Ascending aorta (tissue), 2 donors: ENCODE data around the gene INTS15. TPM values are rescaled to one million over a fixed set of nuclear protein-coding genes. Genes with fewer than 3 reads are reported as not detected.

Experiments used
- DNase-seq, 2 donors: peaks; one replicate each; pipeline ENCODE4 v3.0.0-alpha.2; 2019; ENCODE audit warnings: low spot score in 2 of 2
- H3K27ac ChIP-seq, 2 donors: fragments of 200-600 bp; sonication (generic); one replicate each; pipeline ENCODE4 v1.5.1; 2016 to 2017; ENCODE audit warnings: mild to moderate bottlenecking in 1 of 2
- H3K27me3 ChIP-seq: fragments of 200-600 bp; sonication (generic); one replicate; pipeline ENCODE4 v1.5.1; 2017
- H3K36me3 ChIP-seq, 2 donors: fragments of 200-600 bp; sonication (generic); one replicate each; pipeline ENCODE4 v1.5.1; 2016
- H3K4me1 ChIP-seq, 2 donors: fragments of 200-600 bp; sonication (generic); one replicate each; pipeline ENCODE4 v1.5.1; 2016 to 2017; ENCODE audit warnings: mild to moderate bottlenecking in 1 of 2
- H3K4me3 ChIP-seq, 2 donors: fragments of 200-600 bp; sonication (generic); one replicate each; pipeline ENCODE4 v1.5.1; 2016 to 2017; ENCODE audit warnings: mild to moderate bottlenecking in 1 of 2
- H3K9me3 ChIP-seq, 2 donors: fragments of 200-600 bp; sonication (generic); one replicate each; pipeline ENCODE4 v1.5.1; 2016
- intact Hi-C: fragments of 100-400 bp; cut with DNase I; formaldehyde crosslinking; loops from one replicate; pipeline ENCODE4 v1.15.1; 2023
- total RNA-seq: library from RNA; depleted of rRNA; stranded (reverse); fragments of >200 nt; gene quantifications from one replicate; pipeline ENCODE4 v1.1.0, GENCODE V29; 2016
- TF ChIP-seq, protein P1 (sequence below), 3 experiments: fragments of 200-600 bp in 2 of 3; fragments of 450-650 bp in 1 of 3; sonication (generic) in 2 of 3; IDR thresholded peaks; one replicate each; pipeline ENCODE4 v1.5.1; 2016 to 2019; ENCODE audit warnings: antibody characterized with exemption in 3 of 3, mild to moderate bottlenecking in 1 of 3, moderate library complexity in 1 of 3

The INTS15 gene
- total RNA-seq, 1 donor from 2014 or later, result 15.2 TPM

DNA sequence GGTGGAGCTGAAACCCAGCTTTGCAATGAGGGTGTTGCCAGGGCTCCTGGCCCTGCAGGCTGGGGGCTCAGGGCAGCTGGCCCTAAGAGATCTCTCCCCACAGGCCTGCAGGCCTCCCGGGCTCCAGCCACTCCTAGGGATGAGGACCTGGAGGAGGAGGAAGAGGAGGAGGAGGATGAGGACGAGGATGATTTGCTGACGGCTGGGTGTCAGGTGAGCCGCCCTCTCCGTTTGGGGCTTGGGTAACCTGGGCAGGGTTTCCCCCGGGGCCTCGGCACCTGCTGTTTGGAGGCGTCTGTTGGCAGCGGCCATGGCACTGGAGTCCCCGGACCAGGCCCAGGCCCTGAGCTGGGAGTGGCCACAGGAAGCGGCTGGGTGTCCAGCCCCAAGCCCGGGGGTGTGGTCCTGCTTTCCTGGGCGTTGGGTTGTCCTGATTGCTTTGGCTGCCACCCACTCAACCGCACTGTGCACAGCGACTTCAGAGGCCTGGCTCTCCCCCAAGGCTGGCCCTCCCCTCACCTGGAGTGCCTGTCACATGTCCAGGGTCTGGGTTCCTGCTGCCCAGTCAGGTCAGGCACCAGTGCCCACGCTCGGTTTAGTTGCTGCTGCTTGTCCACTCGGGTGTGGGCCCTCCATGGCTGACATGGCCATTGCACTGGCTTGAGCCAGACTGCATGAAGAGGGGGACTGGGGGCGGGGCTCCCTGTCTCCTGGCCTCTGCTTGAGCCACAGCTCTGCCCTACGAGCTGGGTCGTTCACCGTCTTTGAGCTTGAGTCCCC lies 53.2 kb downstream of the INTS15 start:
- Histone ChIP-seq H3K9me3 (no peaks in the 10 kb centered on the region), H3K27me3 (no peaks in the 10 kb centered on the region), H3K27ac (no peak overlapping the region), H3K36me3 (peaks cover 44 to 67% of the 10 kb centered on the region in 2 donors), H3K4me3 (no peak overlapping the region), H3K4me1 (peaks cover 0 to 4% of the 10 kb centered on the region in 2 donors)
- intact Hi-C loops, result no loop called here
- DNase-seq, result no peak
- TF ChIP-seq, protein P1, sequence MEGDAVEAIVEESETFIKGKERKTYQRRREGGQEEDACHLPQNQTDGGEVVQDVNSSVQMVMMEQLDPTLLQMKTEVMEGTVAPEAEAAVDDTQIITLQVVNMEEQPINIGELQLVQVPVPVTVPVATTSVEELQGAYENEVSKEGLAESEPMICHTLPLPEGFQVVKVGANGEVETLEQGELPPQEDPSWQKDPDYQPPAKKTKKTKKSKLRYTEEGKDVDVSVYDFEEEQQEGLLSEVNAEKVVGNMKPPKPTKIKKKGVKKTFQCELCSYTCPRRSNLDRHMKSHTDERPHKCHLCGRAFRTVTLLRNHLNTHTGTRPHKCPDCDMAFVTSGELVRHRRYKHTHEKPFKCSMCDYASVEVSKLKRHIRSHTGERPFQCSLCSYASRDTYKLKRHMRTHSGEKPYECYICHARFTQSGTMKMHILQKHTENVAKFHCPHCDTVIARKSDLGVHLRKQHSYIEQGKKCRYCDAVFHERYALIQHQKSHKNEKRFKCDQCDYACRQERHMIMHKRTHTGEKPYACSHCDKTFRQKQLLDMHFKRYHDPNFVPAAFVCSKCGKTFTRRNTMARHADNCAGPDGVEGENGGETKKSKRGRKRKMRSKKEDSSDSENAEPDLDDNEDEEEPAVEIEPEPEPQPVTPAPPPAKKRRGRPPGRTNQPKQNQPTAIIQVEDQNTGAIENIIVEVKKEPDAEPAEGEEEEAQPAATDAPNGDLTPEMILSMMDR (IDR thresholded peaks at IDR 0.05), result no peak

DNA sequence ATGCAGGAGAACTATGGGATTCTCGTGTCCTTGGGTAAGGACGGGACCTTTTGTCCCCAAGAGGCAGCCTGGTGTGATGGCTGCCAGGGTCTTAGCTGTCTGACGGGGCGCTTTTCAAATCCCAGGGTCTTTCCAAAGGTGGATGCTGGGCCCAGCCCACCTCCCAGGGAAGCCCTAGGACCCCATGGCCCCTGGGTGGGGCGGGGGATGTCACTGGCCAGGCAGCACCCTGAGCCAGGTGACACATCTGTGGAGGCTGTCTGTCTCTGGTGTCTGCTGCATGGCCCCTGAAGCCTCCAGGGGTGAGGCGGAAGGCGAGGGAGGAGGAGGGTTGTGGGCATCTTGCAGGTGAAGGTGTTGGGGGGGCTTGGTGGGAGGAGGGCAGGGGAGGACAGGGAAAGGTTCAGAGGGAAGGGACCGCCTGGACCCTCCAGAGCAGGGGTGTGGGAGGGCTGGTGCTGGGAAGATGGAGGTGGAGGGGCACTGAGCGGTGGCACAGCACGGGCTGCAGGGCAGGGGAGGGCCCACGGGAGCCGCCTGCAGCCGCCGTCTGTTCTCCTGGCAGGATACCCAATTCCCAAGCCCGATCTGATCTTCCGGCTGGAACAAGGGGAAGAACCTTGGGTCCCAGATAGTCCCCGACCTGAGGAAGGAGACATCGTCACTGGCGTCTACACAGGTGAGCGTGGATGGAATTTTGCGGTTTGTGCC lies 54.2 kb downstream of the INTS15 start:
- H3K4me3 ChIP-seq, result no peak overlapping the region
- H3K27ac ChIP-seq, result no peak overlapping the region
- peaks cover 50 to 76% of the 10 kb centered on the region in 2 donors for H3K36me3 ChIP-seq
- no peaks in the 10 kb centered on the region for H3K9me3 ChIP-seq
- TF ChIP-seq, protein P1 (IDR thresholded peaks at IDR 0.05), result no peak
- no peak for DNase-seq
- H3K4me1 ChIP-seq, result no peaks in the 10 kb centered on the region
- intact Hi-C loops, result no loop called here
- no peaks in the 10 kb centered on the region for H3K27me3 ChIP-seq

DNA sequence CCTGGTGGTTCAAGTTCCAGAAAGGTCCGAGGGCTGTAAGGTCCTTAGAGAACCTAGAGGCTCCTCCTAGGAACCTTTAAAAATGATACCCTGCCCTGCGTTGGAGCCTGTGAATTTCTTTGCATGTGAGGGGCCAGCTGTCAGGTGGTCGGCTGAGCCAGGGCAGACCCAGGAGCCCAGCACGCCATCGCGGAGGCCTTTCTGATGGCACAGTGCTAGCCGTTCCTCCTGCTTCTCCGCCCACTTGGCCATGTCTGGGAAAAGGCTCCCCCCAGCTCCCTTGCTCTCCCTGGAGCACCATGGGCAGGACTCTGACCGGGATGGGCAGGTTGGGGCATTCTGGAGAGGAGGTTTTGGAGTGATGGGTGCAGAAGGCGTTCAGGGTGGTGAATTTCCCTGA lies 54.9 kb downstream of the INTS15 start:
- intact Hi-C loops, result no loop called here
- DNase-seq, result no peak
- Histone ChIP-seq H3K27ac (no peak overlapping the region), H3K27me3 (no peaks in the 10 kb centered on the region), H3K4me1 (no peaks in the 10 kb centered on the region), H3K9me3 (no peaks in the 10 kb centered on the region), H3K4me3 (no peak overlapping the region), H3K36me3 (peaks cover 50 to 79% of the 10 kb centered on the region in 2 donors)
- TF ChIP-seq, protein P1 (IDR thresholded peaks at IDR 0.05), result no peak

DNA sequence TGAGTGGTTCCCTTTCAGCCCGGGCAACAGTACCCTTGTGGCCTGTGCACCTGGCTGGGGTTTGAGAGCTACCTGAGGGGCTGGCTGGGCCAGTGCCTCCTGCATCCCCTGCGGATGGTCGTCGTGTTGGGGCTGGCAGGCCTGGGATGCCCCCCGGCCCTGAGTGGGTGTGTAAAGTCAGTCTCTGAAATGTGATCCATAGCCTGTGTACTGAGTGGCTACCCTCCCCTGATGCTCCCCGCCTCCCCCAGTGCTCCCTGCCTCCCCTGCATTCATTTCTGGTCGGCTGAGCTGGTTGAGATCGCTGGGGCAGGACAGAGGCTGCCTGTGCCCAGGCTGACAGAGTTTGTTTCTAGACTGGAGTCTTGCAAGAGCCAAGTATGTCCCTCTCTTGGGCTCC lies 56.6 kb downstream of the INTS15 start:
- TF ChIP-seq, protein P1 (IDR thresholded peaks at IDR 0.05), result no peak
- intact Hi-C loops, result no loop called here

DNA sequence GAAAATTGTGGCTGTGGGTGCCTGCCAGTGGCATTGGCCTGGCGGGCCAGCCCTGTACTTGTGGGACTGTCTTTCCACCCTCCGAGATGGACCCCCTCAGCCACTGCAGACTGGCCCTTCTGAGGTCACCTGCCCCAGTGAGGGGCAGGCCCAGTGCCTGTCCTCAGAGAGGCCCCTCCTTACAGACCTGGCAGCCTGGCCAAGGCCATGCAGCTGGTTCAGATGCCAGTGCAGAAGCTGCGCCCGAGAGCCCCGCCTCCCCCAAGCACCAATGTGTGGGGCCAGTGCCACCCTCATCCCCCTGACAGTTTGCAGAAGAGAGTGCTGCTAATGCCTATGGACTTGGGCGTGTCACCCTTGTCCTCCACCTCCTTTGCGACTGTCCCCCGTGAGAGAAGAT lies 57.3 kb downstream of the INTS15 start:
- DNase-seq, result no peak
- Histone ChIP-seq H3K36me3 (peaks cover 62 to 88% of the 10 kb centered on the region in 2 donors), H3K4me1 (no peaks in the 10 kb centered on the region), H3K4me3 (no peak overlapping the region), H3K27me3 (no peaks in the 10 kb centered on the region), H3K27ac (no peak overlapping the region), H3K9me3 (peaks cover 0 to 5% of the 10 kb centered on the region in 2 donors)
- TF ChIP-seq, protein P1 (IDR thresholded peaks at IDR 0.05), result no peak
- intact Hi-C loops, result no loop called here

More for the DNA sequence above, 56.6 kb downstream of the INTS15 start:
- Histone ChIP-seq H3K27ac (no peak overlapping the region), H3K4me3 (no peak overlapping the region), H3K36me3 (peaks cover 56 to 88% of the 10 kb centered on the region in 2 donors), H3K9me3 (no peaks in the 10 kb centered on the region), H3K4me1 (no peaks in the 10 kb centered on the region), H3K27me3 (no peaks in the 10 kb centered on the region)
- DNase-seq, result no peak
